HG02759 (cell line): ENCODE data around the gene ATP2B3.

ENCODE experiments used
- ATAC-seq: cut with Tn5 transposase; IDR thresholded peaks from one replicate; pipeline ENCODE4 v1.9.1; 2021; ENCODE audit warnings: mild to moderate bottlenecking, moderate library complexity; ENCODE audit not compliant: unreplicated experiment

ATP2B3 gene

GRCh38 chrX:153631907-153632594 lies 114.6 kb downstream of the ATP2B3 start:
- ATAC-seq: no peak
